Motor neuron (in vitro differentiated cells): Measurements from ENCODE around the gene MAP3K4. TPM values are rescaled to one million over a fixed set of nuclear protein-coding genes. Genes with fewer than 3 reads are reported as not detected.

ENCODE experiments used
- ATAC-seq, 8 experiments: fragments of 200-7000 bp; cut with Tn5 transposase; replicated peaks in 6 of 8; 2 replicates each; pipeline ENCODE4 v1.8.0; 2021; ENCODE audit warnings: mild to moderate bottlenecking in 8 of 8, moderate library complexity in 8 of 8
- H3K27ac ChIP-seq, 2 donors: fragments of 250-450 bp; sonication (Bioruptor Pico); 2 replicates each; pipeline ENCODE4 v1.9.0; 2021; ENCODE audit warnings: antibody characterized with exemption in 2 of 2, mild to moderate bottlenecking in 2 of 2, moderate library complexity in 1 of 2
- H3K4me1 ChIP-seq, 2 donors: fragments of 250-450 bp; sonication (Bioruptor Pico); replicated peaks in 1 of 2; 2 replicates each; pipeline ENCODE4 v1.6.1; 2021; ENCODE audit warnings: antibody characterized with exemption in 2 of 2, mild to moderate bottlenecking in 2 of 2, moderate library complexity in 1 of 2
- H3K4me3 ChIP-seq, 5 donors: fragments of 250-450 bp; sonication (Bioruptor Pico); 2 replicates each; pipeline ENCODE4 v1.9.0; 2021; ENCODE audit warnings: antibody characterized with exemption in 5 of 5, mild to moderate bottlenecking in 5 of 5, moderate library complexity in 4 of 5
- WGBS, 10 experiments: fragments of 450-650 bp; shearing (Covaris generic); methylation state at CpG; one replicate each; pipeline ENCODE4 v1.0.0; 2022; 5-methylcytosine and 5-hydroxymethylcytosine counted together
- in situ Hi-C, 9 experiments: fragments of 400-800 bp; cut with MboI; loops; one replicate each; pipeline ENCODE4 v1.15.0; 2021; ENCODE audit warnings: low sequenced_read_pairs in 9 of 9, low pct_unique_long_range_greater_than_20kb in 2 of 9; ENCODE audit not compliant: unreplicated experiment in 9 of 9
- total RNA-seq, 8 experiments: library from RNA; unstranded; fragments of 300-600 nt; gene quantifications; 2 replicates each; pipeline versions ENCODE4 v1.2.3 to v1.2.4, GENCODE V29; 2022

The MAP3K4 gene
- total RNA-seq, 8 experiments from 2014 or later: 12.0 to 37.3 (median 24.8) TPM

- in situ Hi-C loops: no loop called here
- no peak for ATAC-seq
- Histone ChIP-seq H3K4me3 (no peak overlapping the region), H3K4me1 (peaks cover 9 to 13% of the 10 kb centered on the region in 2 donors), H3K27ac (no peak overlapping the region)
- WGBS, 10 experiments: 20 to 100% (median 87%) methylated on average over 1 to 3 of the region's 3 CpGs
These were observed 74.9 kb downstream of the MAP3K4 start for GRCh38 chr6:161066511-161066910.

GRCh38 chr6:161067749-161068148 is 76.2 kb downstream of the MAP3K4 start:
- Histone ChIP-seq H3K27ac (no peak overlapping the region), H3K4me3 (no peak overlapping the region), H3K4me1 (peaks cover 9 to 13% of the 10 kb centered on the region in 2 donors)
- in situ Hi-C loops: no loop called here
- ATAC-seq: no peak
- 72 to 100% (median 88%) methylated on average over 1 to 3 of the region's 3 CpGs; no CpG with 5 or more reads in 1 of the 10 experiments for WGBS, 10 experiments

- WGBS, 10 experiments: 57 to 100% (median 79%) methylated on average over 1 to 3 of the region's 3 CpGs; no CpG with 5 or more reads in 5 of the 10 experiments
- Histone ChIP-seq H3K4me3 (no peak overlapping the region), H3K27ac (no peak overlapping the region), H3K4me1 (peaks cover 9 to 13% of the 10 kb centered on the region in 2 donors)
- ATAC-seq: peak in 1 of 8 experiments; percentile 41
- in situ Hi-C loops: no loop called here
These were observed 76.8 kb downstream of the MAP3K4 start for GRCh38 chr6:161068321-161068741.

- peaks cover under 1% of the 10 kb centered on the region in 2 donors for H3K4me1 ChIP-seq
- in situ Hi-C loops: no loop called here
- WGBS, 10 experiments: 74 to 100% (median 82%) methylated on average over 2 to 5 of the region's 5 CpGs; no CpG with 5 or more reads in 4 of the 10 experiments
- H3K4me3 ChIP-seq: no peak overlapping the region
- no peak overlapping the region for H3K27ac ChIP-seq
- peak in 1 of 8 experiments; percentile 66 for ATAC-seq
These were observed 82.4 kb downstream of the MAP3K4 start for GRCh38 chr6:161073930-161074329.

- Histone ChIP-seq H3K27ac (no peak overlapping the region), H3K4me3 (no peak overlapping the region), H3K4me1 (no peaks in the 10 kb centered on the region)
- in situ Hi-C loops: loop anchor here in 1 of 9 experiments (25.0 kb wide), 1 partner anchor 137 kb away; no protein-coding TSS in a partner anchor
- WGBS, 10 experiments: 68 to 100% (median 94%) methylated on average over 2 to 5 of the region's 5 CpGs
- ATAC-seq: peak in 3 of 8 experiments; percentile 58 to 95 (median 78)
These were observed 83.0 kb downstream of the MAP3K4 start for GRCh38 chr6:161074496-161075121.

- ATAC-seq: peak in 1 of 8 experiments; percentile 56
- H3K4me1 ChIP-seq: no peaks in the 10 kb centered on the region
- WGBS, 10 experiments: 63 to 100% (median 84%) methylated on average over 1 to 8 of the region's 8 CpGs; no CpG with 5 or more reads in 1 of the 10 experiments
- H3K4me3 ChIP-seq: no peak overlapping the region
- in situ Hi-C loops: loop anchor here in 1 of 9 experiments (25.0 kb wide), 1 partner anchor 139 kb away; no protein-coding TSS in a partner anchor
- H3K27ac ChIP-seq: no peak overlapping the region
These were observed 84.7 kb downstream of the MAP3K4 start for GRCh38 chr6:161076181-161076677.

- in situ Hi-C loops: loop anchor here in 1 of 9 experiments (25.0 kb wide), 1 partner anchor 142 kb away; no protein-coding TSS in a partner anchor
- H3K4me3 ChIP-seq: no peak overlapping the region
- H3K4me1 ChIP-seq: no peaks in the 10 kb centered on the region
- WGBS, 10 experiments: 5 to 100% (median 92%) methylated on average over 1 to 11 of the region's 12 CpGs; no CpG with 5 or more reads in 2 of the 10 experiments
- H3K27ac ChIP-seq: no peak overlapping the region
- peak in 1 of 8 experiments; percentile 36 for ATAC-seq
These were observed 88.1 kb downstream of the MAP3K4 start for GRCh38 chr6:161079566-161080262.

- Histone ChIP-seq H3K4me3 (no peak overlapping the region), H3K27ac (no peak overlapping the region), H3K4me1 (no peaks in the 10 kb centered on the region)
- in situ Hi-C loops: loop anchor here in 1 of 9 experiments (25.0 kb wide), 1 partner anchor 143 kb away; no protein-coding TSS in a partner anchor
- 45 to 100% (median 95%) methylated on average over 2 to 10 of the region's 12 CpGs; no CpG with 5 or more reads in 1 of the 10 experiments for WGBS, 10 experiments
- ATAC-seq: no peak
These were observed 88.8 kb downstream of the MAP3K4 start for GRCh38 chr6:161080263-161080970.

- Histone ChIP-seq H3K4me1 (no peaks in the 10 kb centered on the region), H3K4me3 (no peak overlapping the region), H3K27ac (no peak overlapping the region)
- ATAC-seq: no peak
- WGBS, 10 experiments: 84 to 100% (median 96%) methylated on average over 1 to 2 of the region's 2 CpGs; no CpG with 5 or more reads in 2 of the 10 experiments
- in situ Hi-C loops: loop anchor here in 1 of 9 experiments (25.0 kb wide), 1 partner anchor 145 kb away; no protein-coding TSS in a partner anchor
These were observed 90.6 kb downstream of the MAP3K4 start for GRCh38 chr6:161082215-161082614.

- Histone ChIP-seq H3K27ac (no peak overlapping the region), H3K4me3 (no peak overlapping the region), H3K4me1 (no peaks in the 10 kb centered on the region)
- ATAC-seq: no peak
- in situ Hi-C loops: loop anchor here in 1 of 9 experiments (25.0 kb wide), 1 partner anchor 148 kb away; no protein-coding TSS in a partner anchor
- 85 to 100% (median 95%) methylated on average over 1 to 5 of the region's 5 CpGs for WGBS, 10 experiments
These were observed 93.7 kb downstream of the MAP3K4 start for GRCh38 chr6:161085246-161085645.

- Histone ChIP-seq H3K4me1 (no peaks in the 10 kb centered on the region), H3K4me3 (no peak overlapping the region), H3K27ac (no peak overlapping the region)
- in situ Hi-C loops: loop anchor here in 1 of 9 experiments (25.0 kb wide), 1 partner anchor 152 kb away; no protein-coding TSS in a partner anchor
- ATAC-seq: no peak
- 89 to 100% (median 100%) methylated on average over 1 to 2 of the region's 2 CpGs; no CpG with 5 or more reads in 6 of the 10 experiments for WGBS, 10 experiments
These were observed 97.2 kb downstream of the MAP3K4 start for GRCh38 chr6:161088676-161089328.

- in situ Hi-C loops: loop anchor here in 1 of 9 experiments (25.0 kb wide), 1 partner anchor 154 kb away; no protein-coding TSS in a partner anchor
- no peak overlapping the region for H3K27ac ChIP-seq
- H3K4me1 ChIP-seq: peaks cover 0 to 6% of the 10 kb centered on the region in 2 donors
- H3K4me3 ChIP-seq: no peak overlapping the region
- ATAC-seq: no peak
- WGBS, 10 experiments: 76 to 100% (median 91%) methylated on average over 1 to 4 of the region's 4 CpGs
These were observed 99.6 kb downstream of the MAP3K4 start for GRCh38 chr6:161091151-161091550.
